ENCODE data around the gene ROR2. TPM values are rescaled to one million over a fixed set of nuclear protein-coding genes. Genes with fewer than 3 reads are reported as not detected.
A peak's percentile ranks its signal among the peaks of the same experiment; 100 is the strongest.

The ROR2 gene
- total RNA-seq, 8 experiments from 2014 or later, result 0.32 to 26.3 (median 7.4) TPM

GRCh38 chr9:91814201-91814600 is 135.8 kb downstream of the ROR2 start:
- peak in 4 of 8 experiments; percentile 1 to 46 (median 22) for ATAC-seq (replicated peaks in 6 of 8)
- Histone ChIP-seq H3K27ac (no peak overlapping the region), H3K4me1 (replicated peaks in 1 of 2) (peaks cover 25 to 40% of the 10 kb centered on the region in 2 donors), H3K4me3 (no peak overlapping the region)
- in situ Hi-C loops (cut with MboI; ENCODE audit: low pct_unique_long_range_greater_than_20kb in 2 of 9, low sequenced_read_pairs in 9 of 9, unreplicated experiment in 9 of 9), result no loop called here
- WGBS, 10 experiments, result 11 to 95% (median 82%) methylated on average over 1 to 8 of the region's 9 CpGs; no CpG with 5 or more reads in 4 of the 10 experiments

GRCh38 chr9:91813176-91813795 is 136.7 kb downstream of the ROR2 start:
- no peak overlapping the region for H3K4me3 ChIP-seq
- H3K4me1 ChIP-seq (replicated peaks in 1 of 2), result peaks cover 22 to 31% of the 10 kb centered on the region in 2 donors
- in situ Hi-C loops (cut with MboI; ENCODE audit: low pct_unique_long_range_greater_than_20kb in 2 of 9, low sequenced_read_pairs in 9 of 9, unreplicated experiment in 9 of 9), result no loop called here
- no peak for ATAC-seq (replicated peaks in 6 of 8)
- H3K27ac ChIP-seq, result no peak overlapping the region
- 92 to 100% (median 97%) methylated on average over 1 to 9 of the region's 11 CpGs; no CpG with 5 or more reads in 2 of the 10 experiments for WGBS, 10 experiments

- 80 to 98% (median 93%) methylated on average over 1 to 6 of the region's 14 CpGs; no CpG with 5 or more reads in 4 of the 10 experiments for WGBS, 10 experiments
- no peak for ATAC-seq (replicated peaks in 6 of 8)
- in situ Hi-C loops (cut with MboI; ENCODE audit: low pct_unique_long_range_greater_than_20kb in 2 of 9, low sequenced_read_pairs in 9 of 9, unreplicated experiment in 9 of 9), result no loop called here
- peaks cover 11 to 27% of the 10 kb centered on the region in 2 donors for H3K4me1 ChIP-seq (replicated peaks in 1 of 2)
- no peak overlapping the region for H3K27ac ChIP-seq
- H3K4me3 ChIP-seq, result no peak overlapping the region
Measured at GRCh38 chr9:91812191-91812590, 137.8 kb downstream of the ROR2 start.

GRCh38 chr9:91811024-91811909 is 138.8 kb downstream of the ROR2 start:
- peaks cover 9 to 22% of the 10 kb centered on the region in 2 donors for H3K4me1 ChIP-seq (replicated peaks in 1 of 2)
- 20 to 90% (median 80%) methylated on average over 1 to 5 of the region's 19 CpGs; no CpG with 5 or more reads in 5 of the 10 experiments for WGBS, 10 experiments
- in situ Hi-C loops (cut with MboI; ENCODE audit: low pct_unique_long_range_greater_than_20kb in 2 of 9, low sequenced_read_pairs in 9 of 9, unreplicated experiment in 9 of 9), result no loop called here
- H3K4me3 ChIP-seq, result no peak overlapping the region
- H3K27ac ChIP-seq, result no peak overlapping the region
- no peak for ATAC-seq (replicated peaks in 6 of 8)

GRCh38 chr9:91810286-91810905 is 139.6 kb downstream of the ROR2 start:
- peaks cover 9 to 20% of the 10 kb centered on the region in 2 donors for H3K4me1 ChIP-seq (replicated peaks in 1 of 2)
- in situ Hi-C loops (cut with MboI; ENCODE audit: low pct_unique_long_range_greater_than_20kb in 2 of 9, low sequenced_read_pairs in 9 of 9, unreplicated experiment in 9 of 9), result no loop called here
- WGBS, 10 experiments, result 93 to 96% (median 94%) methylated on average over 6 to 23 of the region's 26 CpGs; no CpG with 5 or more reads in 6 of the 10 experiments
- H3K4me3 ChIP-seq, result no peak overlapping the region
- ATAC-seq (replicated peaks in 6 of 8), result no peak
- no peak overlapping the region for H3K27ac ChIP-seq

GRCh38 chr9:91809581-91810285 is 140.3 kb downstream of the ROR2 start:
- ATAC-seq (replicated peaks in 6 of 8), result peak in 3 of 8 experiments; percentile 60 to 97 (median 81)
- in situ Hi-C loops (cut with MboI; ENCODE audit: low pct_unique_long_range_greater_than_20kb in 2 of 9, low sequenced_read_pairs in 9 of 9, unreplicated experiment in 9 of 9), result no loop called here
- Histone ChIP-seq H3K4me3 (no peak overlapping the region), H3K4me1 (replicated peaks in 1 of 2) (peaks cover 3 to 15% of the 10 kb centered on the region in 2 donors), H3K27ac (no peak overlapping the region)
- 3 to 98% (median 86%) methylated on average over 1 to 11 of the region's 24 CpGs; no CpG with 5 or more reads in 2 of the 10 experiments for WGBS, 10 experiments

- Histone ChIP-seq H3K4me1 (replicated peaks in 1 of 2) (peaks cover 0 to 5% of the 10 kb centered on the region in 2 donors), H3K4me3 (no peak overlapping the region), H3K27ac (no peak overlapping the region)
- WGBS, 10 experiments, result 70 to 100% (median 100%) methylated on average over 2 to 6 of the region's 8 CpGs; no CpG with 5 or more reads in 1 of the 10 experiments
- ATAC-seq (replicated peaks in 6 of 8), result peak in 5 of 8 experiments; percentile 91 to 99 (median 99)
- in situ Hi-C loops (cut with MboI; ENCODE audit: low pct_unique_long_range_greater_than_20kb in 2 of 9, low sequenced_read_pairs in 9 of 9, unreplicated experiment in 9 of 9), result no loop called here
Measured at GRCh38 chr9:91807643-91808246, 142.3 kb downstream of the ROR2 start.

- Histone ChIP-seq H3K27ac (no peak overlapping the region), H3K4me3 (no peak overlapping the region), H3K4me1 (replicated peaks in 1 of 2) (peaks cover 0 to 5% of the 10 kb centered on the region in 2 donors)
- ATAC-seq (replicated peaks in 6 of 8), result no peak
- in situ Hi-C loops (cut with MboI; ENCODE audit: low pct_unique_long_range_greater_than_20kb in 2 of 9, low sequenced_read_pairs in 9 of 9, unreplicated experiment in 9 of 9), result no loop called here
- 50 to 100% (median 100%) methylated on average over 1 to 5 of the region's 5 CpGs; no CpG with 5 or more reads in 1 of the 10 experiments for WGBS, 10 experiments
Measured at GRCh38 chr9:91805031-91805430, 145.0 kb downstream of the ROR2 start.

GRCh38 chr9:91803970-91804752 is 145.9 kb downstream of the ROR2 start:
- H3K4me3 ChIP-seq, result no peak overlapping the region
- no peak overlapping the region for H3K27ac ChIP-seq
- in situ Hi-C loops (cut with MboI; ENCODE audit: low pct_unique_long_range_greater_than_20kb in 2 of 9, low sequenced_read_pairs in 9 of 9, unreplicated experiment in 9 of 9), result no loop called here
- ATAC-seq (replicated peaks in 6 of 8), result no peak
- peaks cover 0 to 5% of the 10 kb centered on the region in 2 donors for H3K4me1 ChIP-seq (replicated peaks in 1 of 2)
- 0 to 100% (median 90%) methylated on average over 1 to 8 of the region's 13 CpGs; no CpG with 5 or more reads in 1 of the 10 experiments for WGBS, 10 experiments

GRCh38 chr9:91803151-91803940 is 146.7 kb downstream of the ROR2 start:
- ATAC-seq (replicated peaks in 6 of 8), result peak in 2 of 8 experiments; percentile 73 to 92
- WGBS, 10 experiments, result 0 to 93% (median 69%) methylated on average over 2 to 7 of the region's 8 CpGs
- no peak overlapping the region for H3K27ac ChIP-seq
- H3K4me3 ChIP-seq, result no peak overlapping the region
- H3K4me1 ChIP-seq (replicated peaks in 1 of 2), result peaks cover 0 to 8% of the 10 kb centered on the region in 2 donors
- in situ Hi-C loops (cut with MboI; ENCODE audit: low pct_unique_long_range_greater_than_20kb in 2 of 9, low sequenced_read_pairs in 9 of 9, unreplicated experiment in 9 of 9), result no loop called here

GRCh38 chr9:91802391-91802790 is 147.6 kb downstream of the ROR2 start:
- H3K4me1 ChIP-seq (replicated peaks in 1 of 2), result peaks cover 0 to 5% of the 10 kb centered on the region in 2 donors
- in situ Hi-C loops (cut with MboI; ENCODE audit: low pct_unique_long_range_greater_than_20kb in 2 of 9, low sequenced_read_pairs in 9 of 9, unreplicated experiment in 9 of 9), result no loop called here
- H3K27ac ChIP-seq, result no peak overlapping the region
- ATAC-seq (replicated peaks in 6 of 8), result no peak
- 83 to 94% (median 93%) methylated on average over 2 to 4 of the region's 5 CpGs; no CpG with 5 or more reads in 5 of the 10 experiments for WGBS, 10 experiments
- no peak overlapping the region for H3K4me3 ChIP-seq
